Measurements from ENCODE around the gene BMERB1.

BMERB1 gene

GRCh38 chr16:15611610-15612009, 177.2 kb downstream of the BMERB1 start:
- no peak for DNase-seq (ENCODE audit: low read depth in 3 of 3)

- DNase-seq (ENCODE audit: low read depth in 3 of 3) = no peak
Measured at GRCh38 chr16:15613676-15614075, 179.3 kb downstream of the BMERB1 start.

- DNase-seq (ENCODE audit: low read depth in 3 of 3) = no peak
Measured at GRCh38 chr16:15616012-15616411, 181.6 kb downstream of the BMERB1 start.

GRCh38 chr16:15616475-15617165, 182.2 kb downstream of the BMERB1 start:
- no peak for DNase-seq (ENCODE audit: low read depth in 3 of 3)

GRCh38 chr16:15617901-15618300, 183.5 kb downstream of the BMERB1 start:
- DNase-seq (ENCODE audit: low read depth in 3 of 3) = no peak

- no peak for DNase-seq (ENCODE audit: low read depth in 3 of 3)
Measured at GRCh38 chr16:15618392-15618791, 184.0 kb downstream of the BMERB1 start.

GRCh38 chr16:15620611-15621195, 186.3 kb downstream of the BMERB1 start:
- no peak for DNase-seq (ENCODE audit: low read depth in 3 of 3)

- no peak for DNase-seq (ENCODE audit: low read depth in 3 of 3)
Measured at GRCh38 chr16:15621456-15621855, 187.1 kb downstream of the BMERB1 start.

- no peak for DNase-seq (ENCODE audit: low read depth in 3 of 3)
Measured at GRCh38 chr16:15621889-15622288, 187.5 kb downstream of the BMERB1 start.

- no peak for DNase-seq (ENCODE audit: low read depth in 3 of 3)
Measured at GRCh38 chr16:15631730-15632409, 197.5 kb downstream of the BMERB1 start.

- no peak for DNase-seq (ENCODE audit: low read depth in 3 of 3)
Measured at GRCh38 chr16:15635926-15636325, 201.5 kb downstream of the BMERB1 start.

- no peak for DNase-seq (ENCODE audit: low read depth in 3 of 3)
Measured at GRCh38 chr16:15636392-15636873, 202.0 kb downstream of the BMERB1 start.

All from stimulated activated CD4-positive, alpha-beta T cell treated with anti-CD3 and anti-CD28 coated beads, TNF-alpha, amount 100 ng/mL, for 48 hours (primary cell).